ENCODE measurements around the gene DCUN1D2. TPM values are rescaled to one million over a fixed set of nuclear protein-coding genes. Genes with fewer than 3 reads are reported as not detected.

DCUN1D2 gene
- total and polyA plus RNA-seq, 12 donors = 40.9 to 307 (median 219) TPM

GRCh38 chr13:113433391-113433916, 57.1 kb downstream of the DCUN1D2 start:
- H3K27me3 ChIP-seq = no peaks in the 10 kb centered on the region
- peak overlapping the region in 4 of 10 donors; percentile 12 to 48 (median 28) for H3K27ac ChIP-seq
- H3K4me1 ChIP-seq = peaks cover 0 to 18% (median 0%) of the 10 kb centered on the region in 9 donors
- no peak for DNase-seq
- H3K9me3 ChIP-seq = no peaks in the 10 kb centered on the region
- H3K4me3 ChIP-seq = no peak overlapping the region
- no peak for ATAC-seq
- no peak for TF ChIP-seq CTCF (IDR thresholded peaks at IDR 0.05)
- H3K36me3 ChIP-seq = peaks cover 0 to 58% (median 4%) of the 10 kb centered on the region in 9 donors
- WGBS, 2 donors = 94% methylated on average over 21 of the region's 21 CpGs
- intact Hi-C loops (cut with DNase I) = no loop called here

DNA sequence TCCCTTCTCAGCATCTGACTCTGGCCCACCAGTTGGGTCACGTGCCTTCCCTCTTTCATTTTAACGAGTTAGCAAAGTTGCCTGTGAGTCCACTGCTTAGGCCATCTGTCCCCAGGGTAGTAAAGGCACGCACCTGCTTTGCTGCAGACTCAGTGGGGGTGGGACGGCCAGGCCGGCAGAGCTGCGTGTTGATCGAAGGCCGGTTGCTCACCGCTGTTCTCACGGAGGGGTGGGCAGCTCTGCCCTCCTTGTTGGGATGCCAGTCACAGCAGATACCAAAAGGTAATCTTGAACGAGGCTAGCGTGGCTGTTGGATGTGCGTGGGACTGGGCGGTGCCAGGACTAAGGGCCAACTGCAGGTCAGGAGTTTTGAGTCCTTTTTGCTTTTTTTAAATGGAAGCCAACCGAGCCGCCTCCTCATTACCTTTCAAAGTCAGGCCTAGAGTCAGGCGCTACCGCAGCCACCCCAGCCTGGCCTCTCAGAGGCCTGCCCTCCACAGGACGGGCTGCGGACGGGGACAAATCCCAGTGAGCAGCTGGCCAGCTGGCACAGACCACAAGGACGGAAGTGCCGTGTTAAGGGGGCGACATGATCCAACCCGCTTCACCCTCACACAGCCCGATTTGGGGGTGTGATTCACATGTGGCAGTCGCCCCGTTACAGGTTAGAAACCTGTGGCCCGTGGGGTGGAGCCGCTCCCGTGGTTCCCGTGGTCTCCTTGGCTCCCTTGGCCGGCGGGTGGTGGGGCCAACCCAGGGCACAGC, 57.8 kb downstream of the DCUN1D2 start:
- 70 to 74% methylated on average over 34 of the region's 34 CpGs for WGBS, 2 donors
- Histone ChIP-seq H3K27ac (peak overlapping the region in 9 of 10 donors; percentile 6 to 48 (median 23)), H3K36me3 (peaks cover 0 to 58% (median 4%) of the 10 kb centered on the region in 9 donors), H3K9me3 (no peaks in the 10 kb centered on the region), H3K4me1 (peaks cover 0 to 18% (median 0%) of the 10 kb centered on the region in 9 donors), H3K4me3 (no peak overlapping the region), H3K27me3 (no peaks in the 10 kb centered on the region)
- ATAC-seq = peak in 7 of 8 donors; percentile 31 to 73 (median 53)
- DNase-seq = no peak
- intact Hi-C loops (cut with DNase I) = no loop called here
- no peak for TF ChIP-seq CTCF (IDR thresholded peaks at IDR 0.05)

DNA sequence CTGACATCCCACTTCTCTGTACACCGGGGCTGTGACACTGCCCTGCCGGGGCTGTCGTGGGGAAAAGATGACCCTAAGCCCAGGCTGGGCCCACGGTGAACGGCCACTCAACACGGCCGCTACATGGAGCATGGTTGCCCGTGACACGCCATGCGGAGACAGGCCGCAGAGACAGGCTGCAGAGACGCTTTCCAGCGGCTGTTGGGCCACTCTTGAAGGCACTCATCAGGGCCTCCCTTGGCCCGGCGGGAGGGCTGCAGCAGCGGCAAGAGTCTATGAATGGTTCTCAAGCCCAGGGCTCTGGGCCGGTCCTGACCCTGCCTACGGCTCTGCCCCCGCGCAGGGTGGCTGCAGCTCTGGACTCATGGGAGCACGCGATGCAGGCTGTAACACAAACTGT, 59.3 kb downstream of the DCUN1D2 start:
- H3K36me3 ChIP-seq = peaks cover 0 to 73% (median 4%) of the 10 kb centered on the region in 9 donors
- DNase-seq = no peak
- no peaks in the 10 kb centered on the region for H3K9me3 ChIP-seq
- H3K27me3 ChIP-seq = no peaks in the 10 kb centered on the region
- peaks cover 0 to 18% (median 0%) of the 10 kb centered on the region in 9 donors for H3K4me1 ChIP-seq
- peak overlapping the region in 1 of 10 donors; percentile 28 for H3K27ac ChIP-seq
- no peak overlapping the region for H3K4me3 ChIP-seq
- intact Hi-C loops (cut with DNase I) = no loop called here
- ATAC-seq = peak in 6 of 8 donors; percentile 8 to 28 (median 24)
- no peak for TF ChIP-seq CTCF (IDR thresholded peaks at IDR 0.05)
- 88 to 90% methylated on average over 22 of the region's 22 CpGs for WGBS, 2 donors

DNA sequence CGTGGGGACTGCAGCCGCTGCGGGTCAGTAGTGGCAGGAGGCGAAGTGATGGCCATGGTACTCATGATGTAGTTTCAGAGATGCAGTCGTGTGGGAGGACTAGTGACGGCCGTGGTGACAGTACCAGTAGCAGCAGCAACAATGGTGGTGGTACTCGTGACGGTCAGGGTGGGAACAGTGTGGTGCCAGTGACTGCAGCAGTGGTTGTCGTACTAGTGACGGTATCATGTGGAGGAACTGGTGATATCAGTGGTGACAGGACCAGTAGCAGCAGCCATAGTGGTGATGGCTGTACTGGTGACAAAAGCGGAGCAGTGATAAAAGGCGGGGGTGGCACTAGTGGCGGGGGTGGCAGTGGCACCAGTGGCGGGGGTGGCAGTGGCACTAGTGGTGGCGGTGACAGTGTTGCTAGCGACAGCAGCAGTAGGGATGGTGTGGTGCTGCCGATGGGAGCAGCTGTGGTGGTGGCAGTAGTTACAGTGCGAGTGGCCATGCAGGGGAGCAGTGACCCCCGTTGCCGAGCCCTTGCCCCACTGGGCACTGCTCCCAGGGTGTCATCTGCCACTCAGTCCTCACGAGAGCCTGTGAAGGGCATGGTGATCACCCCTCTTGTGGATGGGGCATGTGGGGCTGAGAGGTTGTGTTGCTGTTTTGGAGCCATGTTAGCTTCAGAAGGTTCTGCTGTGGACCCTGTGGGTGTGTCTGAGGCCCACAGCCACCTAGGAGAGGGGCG, 60.0 kb downstream of the DCUN1D2 start:
- intact Hi-C loops (cut with DNase I) = no loop called here
- TF ChIP-seq CTCF (IDR thresholded peaks at IDR 0.05) = no peak
- DNase-seq (no peak), ATAC-seq (peak; percentile 13 to 38 (median 22))
- no peak overlapping the region for H3K4me3 ChIP-seq
- no peaks in the 10 kb centered on the region for H3K9me3 ChIP-seq
- peak overlapping the region in 1 of 10 donors; percentile 28 for H3K27ac ChIP-seq
- 79% methylated on average over 20 to 22 of the region's 23 CpGs for whole genome bisulfite sequencing, 2 donors
- peaks cover 0 to 79% (median 4%) of the 10 kb centered on the region in 9 donors for H3K36me3 ChIP-seq
- peaks cover 0 to 18% (median 0%) of the 10 kb centered on the region in 9 donors for H3K4me1 ChIP-seq
- H3K27me3 ChIP-seq = no peaks in the 10 kb centered on the region

Measured in heart right ventricle (tissue), 16 donors.